ENCODE data around the gene TNS1.
"Not testable (repeated sequence)": the region's sequence is repeated elsewhere in the genome, so short reads cannot be mapped to it uniquely, and the experiment has no call there.

TNS1 gene

DNA sequence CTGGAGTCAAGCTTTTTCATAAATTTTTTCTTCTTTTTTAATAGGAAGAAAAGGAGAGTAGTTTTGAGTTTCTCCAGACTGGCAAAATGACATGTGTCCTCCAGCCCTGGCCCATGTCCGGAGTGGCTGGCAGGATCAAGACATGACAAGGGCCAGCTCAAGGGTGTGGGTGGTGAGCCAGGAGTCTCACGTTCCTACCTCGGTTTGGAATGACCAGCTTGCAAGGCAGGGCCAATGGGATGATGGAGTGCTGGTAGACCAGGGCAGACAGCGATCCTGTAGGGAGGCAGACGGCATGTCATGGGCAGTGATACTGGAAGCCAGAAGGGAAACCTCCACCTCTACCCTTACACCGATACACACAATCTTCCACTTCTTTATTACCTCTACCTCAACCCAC is 190.6 kb downstream of the TNS1 start:
- peaks cover 3% of the 10 kb centered on the region; the same call in 1 of the 2 replicates for H3K36me3 ChIP-seq (ENCODE audit: insufficient read depth, low read length)

DNA sequence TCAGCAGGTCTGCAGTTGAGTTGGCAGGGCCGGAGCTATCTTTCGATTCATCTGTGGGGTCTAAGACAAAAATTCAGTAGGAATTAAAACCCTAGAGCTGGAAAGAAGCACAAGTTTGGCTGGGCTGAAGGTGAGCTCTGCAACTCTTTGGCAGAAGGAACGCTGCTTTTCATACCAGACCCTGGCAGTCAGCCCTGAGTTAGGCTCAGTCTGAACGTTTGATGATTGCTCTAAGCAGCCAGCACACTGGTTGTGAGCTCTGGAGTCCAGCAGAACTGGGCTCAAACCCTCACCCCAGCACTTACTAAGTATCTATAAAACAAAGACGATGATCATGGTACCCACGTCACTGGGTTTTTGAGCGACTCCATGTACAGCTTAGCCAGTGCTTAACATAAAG is 192.5 kb downstream of the TNS1 start:
- Histone ChIP-seq H3K27me3 (ENCODE audit: insufficient read depth, low read length) (no peaks in the 10 kb centered on the region), H3K9ac (ENCODE audit: low read depth, low read length) (no peak overlapping the region), H3K27ac (ENCODE audit: low read depth, low read length) (no peak overlapping the region), H3K36me3 (ENCODE audit: insufficient read depth, low read length) (peaks cover 3% of the 10 kb centered on the region; the same call in 1 of the 2 replicates), H3K4me3 (ENCODE audit: low read length) (no peak overlapping the region), H3K9me3 (ENCODE audit: insufficient read depth, low read depth, low read length) (no peaks in the 10 kb centered on the region), H3K4me1 (ENCODE audit: insufficient read depth, low read length) (no peaks in the 10 kb centered on the region)
- WGBS: 69% methylated on average over 7 of the region's 7 CpGs

More for the DNA sequence above, 190.6 kb downstream of the TNS1 start:
- no peaks in the 10 kb centered on the region for H3K27me3 ChIP-seq (ENCODE audit: insufficient read depth, low read length)
- no peak overlapping the region for H3K4me3 ChIP-seq (ENCODE audit: low read length)
- H3K4me1 ChIP-seq (ENCODE audit: insufficient read depth, low read length): no peaks in the 10 kb centered on the region
- no peak overlapping the region for H3K27ac ChIP-seq (ENCODE audit: low read depth, low read length)
- H3K9ac ChIP-seq (ENCODE audit: low read depth, low read length): no peak overlapping the region
- H3K9me3 ChIP-seq (ENCODE audit: insufficient read depth, low read depth, low read length): no peaks in the 10 kb centered on the region
- 97% methylated on average over 6 of the region's 6 CpGs for WGBS

DNA sequence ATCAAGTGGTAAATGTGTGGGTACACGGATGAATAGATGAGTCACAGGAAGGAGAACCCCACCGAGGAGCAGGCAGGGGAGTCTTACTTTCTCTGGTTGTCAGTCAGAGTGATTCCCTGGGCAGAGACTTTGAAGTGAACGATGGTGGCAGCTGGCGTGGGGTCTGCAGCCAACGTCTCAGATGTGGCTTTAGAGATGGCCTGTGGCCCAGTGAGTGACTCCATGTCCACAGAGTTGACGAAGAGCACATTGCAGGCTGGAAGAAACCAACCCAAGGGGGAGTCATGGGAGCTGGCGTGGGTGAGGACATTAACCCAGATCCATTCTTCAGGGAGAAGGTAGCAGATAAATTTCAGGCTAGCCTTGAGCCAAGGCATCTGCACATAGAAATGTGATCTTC is 193.1 kb downstream of the TNS1 start:
- H3K36me3 ChIP-seq (ENCODE audit: insufficient read depth, low read length): peaks cover 3% of the 10 kb centered on the region; the same call in 1 of the 2 replicates
- 80% methylated on average over 7 of the region's 7 CpGs for WGBS

DNA sequence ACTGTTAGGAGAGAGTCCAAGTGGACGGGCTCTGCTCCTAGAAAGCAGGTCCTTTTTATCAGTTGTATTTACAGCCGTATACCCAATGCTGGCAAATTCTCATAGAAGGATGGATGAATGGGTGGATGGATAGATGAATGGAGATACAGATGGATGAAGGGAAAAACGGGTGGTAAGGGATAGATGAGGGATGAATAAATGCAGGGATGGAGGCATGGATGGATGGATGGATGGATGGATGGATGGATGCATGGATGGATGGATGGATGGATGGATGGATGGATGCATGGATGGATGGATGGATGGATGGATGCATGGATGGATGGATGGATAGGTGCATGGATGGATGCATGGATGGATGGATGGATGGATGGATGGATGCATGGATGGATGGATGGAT is 193.8 kb downstream of the TNS1 start:
- H3K4me1 ChIP-seq (ENCODE audit: insufficient read depth, low read length); H3K9ac ChIP-seq (ENCODE audit: low read depth, low read length); H3K36me3 ChIP-seq (ENCODE audit: insufficient read depth, low read length); H3K4me3 ChIP-seq (ENCODE audit: low read length); H3K27me3 ChIP-seq (ENCODE audit: insufficient read depth, low read length); H3K27ac ChIP-seq (ENCODE audit: low read depth, low read length); H3K9me3 ChIP-seq (ENCODE audit: insufficient read depth, low read depth, low read length): not testable (repeated sequence)
- 61% methylated on average over 3 of the region's 3 CpGs for WGBS

More for the DNA sequence above, 193.1 kb downstream of the TNS1 start:
- Histone ChIP-seq H3K4me3 (ENCODE audit: low read length) (no peak overlapping the region), H3K9ac (ENCODE audit: low read depth, low read length) (no peak overlapping the region), H3K4me1 (ENCODE audit: insufficient read depth, low read length) (no peaks in the 10 kb centered on the region), H3K27me3 (ENCODE audit: insufficient read depth, low read length) (no peaks in the 10 kb centered on the region), H3K9me3 (ENCODE audit: insufficient read depth, low read depth, low read length) (no peaks in the 10 kb centered on the region), H3K27ac (ENCODE audit: low read depth, low read length) (no peak overlapping the region)

DNA sequence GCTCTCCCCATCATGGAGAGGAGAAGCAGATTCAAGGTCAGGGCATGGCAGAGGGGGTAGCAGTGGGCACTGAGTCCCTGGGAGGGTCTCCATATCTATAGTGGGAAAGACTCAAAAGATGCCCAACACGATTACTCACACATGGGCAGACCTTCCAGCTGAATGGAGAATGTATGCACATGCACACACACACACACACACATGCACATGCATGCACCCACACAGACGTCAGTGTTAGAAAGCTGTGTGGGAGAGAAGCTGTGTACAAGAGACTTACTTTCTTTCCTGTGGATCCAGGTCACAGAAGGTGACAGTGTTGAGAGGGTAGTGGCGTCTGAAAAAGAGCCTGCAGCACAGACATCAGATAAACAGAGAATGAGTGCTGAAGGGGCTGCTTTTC is 194.5 kb downstream of the TNS1 start:
- Histone ChIP-seq H3K27me3 (ENCODE audit: insufficient read depth, low read length) (no peaks in the 10 kb centered on the region), H3K9ac (ENCODE audit: low read depth, low read length) (no peak overlapping the region), H3K9me3 (ENCODE audit: insufficient read depth, low read depth, low read length) (no peaks in the 10 kb centered on the region), H3K27ac (ENCODE audit: low read depth, low read length) (no peak overlapping the region), H3K4me3 (ENCODE audit: low read length) (no peak overlapping the region), H3K4me1 (ENCODE audit: insufficient read depth, low read length) (no peaks in the 10 kb centered on the region), H3K36me3 (ENCODE audit: insufficient read depth, low read length) (peaks cover 3% of the 10 kb centered on the region; the same call in 1 of the 2 replicates)
- WGBS: 96% methylated on average over 2 of the region's 3 CpGs

DNA sequence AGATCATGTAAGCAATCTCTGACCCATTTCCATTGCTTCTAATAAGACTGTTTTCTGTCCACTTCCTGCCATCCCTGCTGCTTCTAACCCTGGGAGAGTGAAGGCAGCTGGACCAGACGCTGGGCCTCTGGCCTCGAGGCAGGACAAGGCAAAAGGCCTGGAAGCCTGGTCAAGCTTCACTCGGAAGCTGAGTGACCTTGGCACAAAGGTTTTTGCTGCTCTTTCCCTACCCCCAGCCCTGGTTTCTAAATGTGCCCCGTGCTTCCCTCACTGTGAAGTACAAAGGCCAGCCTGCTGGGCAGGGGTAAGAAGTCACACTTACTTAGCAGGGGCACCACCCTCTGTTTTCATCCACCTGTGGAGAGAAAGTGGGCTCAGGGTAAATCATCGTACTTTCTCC is 195.0 kb downstream of the TNS1 start:
- no peak overlapping the region for H3K4me3 ChIP-seq (ENCODE audit: low read length)
- 65% methylated on average over 5 of the region's 5 CpGs for WGBS

DNA sequence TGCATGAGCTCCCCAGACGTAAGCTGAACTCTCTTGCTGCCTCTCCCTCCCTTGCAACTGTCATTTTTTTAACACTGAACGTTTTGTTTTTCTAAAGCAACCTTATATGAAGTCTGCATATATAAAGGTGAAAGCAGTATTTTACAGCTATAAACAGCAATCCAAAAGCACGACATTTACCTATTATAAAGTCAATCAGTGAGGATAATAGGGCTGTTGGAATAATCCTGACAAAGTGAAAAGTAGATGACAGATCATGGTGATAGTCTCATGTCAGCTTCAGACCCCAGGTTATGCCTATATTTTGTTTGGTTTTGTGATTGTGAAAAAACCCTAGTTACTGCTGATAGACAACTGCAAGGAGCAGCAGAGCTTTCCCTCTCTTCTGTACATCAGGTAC is 195.8 kb downstream of the TNS1 start:
- Histone ChIP-seq H3K9me3 (ENCODE audit: insufficient read depth, low read depth, low read length) (no peaks in the 10 kb centered on the region), H3K27me3 (ENCODE audit: insufficient read depth, low read length) (no peaks in the 10 kb centered on the region), H3K4me3 (ENCODE audit: low read length) (no peak overlapping the region), H3K4me1 (ENCODE audit: insufficient read depth, low read length) (no peaks in the 10 kb centered on the region), H3K27ac (ENCODE audit: low read depth, low read length) (no peak overlapping the region), H3K9ac (ENCODE audit: low read depth, low read length) (no peak overlapping the region), H3K36me3 (ENCODE audit: insufficient read depth, low read length) (peaks cover 3% of the 10 kb centered on the region; the same call in 1 of the 2 replicates)
- WGBS: 78% methylated on average over 2 of the region's 3 CpGs

More for the DNA sequence above, 195.0 kb downstream of the TNS1 start:
- Histone ChIP-seq H3K27me3 (ENCODE audit: insufficient read depth, low read length) (no peaks in the 10 kb centered on the region), H3K4me1 (ENCODE audit: insufficient read depth, low read length) (no peaks in the 10 kb centered on the region), H3K9ac (ENCODE audit: low read depth, low read length) (no peak overlapping the region), H3K27ac (ENCODE audit: low read depth, low read length) (no peak overlapping the region), H3K36me3 (ENCODE audit: insufficient read depth, low read length) (peaks cover 3% of the 10 kb centered on the region; the same call in 1 of the 2 replicates), H3K9me3 (ENCODE audit: insufficient read depth, low read depth, low read length) (no peaks in the 10 kb centered on the region)

DNA sequence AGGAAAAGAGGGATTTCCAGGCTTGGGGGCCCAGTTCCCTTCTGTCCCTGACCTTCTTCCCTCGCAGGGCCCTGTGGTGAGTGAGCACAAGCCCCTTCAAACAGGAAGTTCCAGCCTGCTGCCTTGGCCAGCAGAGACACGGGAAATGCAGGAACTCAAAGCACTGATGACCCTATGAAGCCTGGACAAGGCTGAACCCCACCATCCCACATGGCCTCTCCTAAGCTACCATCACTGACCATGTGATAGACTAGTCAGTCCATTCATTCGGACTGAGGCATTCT is 196.4 kb downstream of the TNS1 start:
- no peak overlapping the region for H3K4me3 ChIP-seq (ENCODE audit: low read length)
- no peak overlapping the region for H3K9ac ChIP-seq (ENCODE audit: low read depth, low read length)
- H3K27ac ChIP-seq (ENCODE audit: low read depth, low read length): no peak overlapping the region
- no peaks in the 10 kb centered on the region for H3K9me3 ChIP-seq (ENCODE audit: insufficient read depth, low read depth, low read length)
- no peaks in the 10 kb centered on the region for H3K27me3 ChIP-seq (ENCODE audit: insufficient read depth, low read length)
- 85% methylated on average over 3 of the region's 3 CpGs for WGBS
- H3K36me3 ChIP-seq (ENCODE audit: insufficient read depth, low read length): peaks cover 3% of the 10 kb centered on the region; the same call in 1 of the 2 replicates
- H3K4me1 ChIP-seq (ENCODE audit: insufficient read depth, low read length): no peaks in the 10 kb centered on the region

DNA sequence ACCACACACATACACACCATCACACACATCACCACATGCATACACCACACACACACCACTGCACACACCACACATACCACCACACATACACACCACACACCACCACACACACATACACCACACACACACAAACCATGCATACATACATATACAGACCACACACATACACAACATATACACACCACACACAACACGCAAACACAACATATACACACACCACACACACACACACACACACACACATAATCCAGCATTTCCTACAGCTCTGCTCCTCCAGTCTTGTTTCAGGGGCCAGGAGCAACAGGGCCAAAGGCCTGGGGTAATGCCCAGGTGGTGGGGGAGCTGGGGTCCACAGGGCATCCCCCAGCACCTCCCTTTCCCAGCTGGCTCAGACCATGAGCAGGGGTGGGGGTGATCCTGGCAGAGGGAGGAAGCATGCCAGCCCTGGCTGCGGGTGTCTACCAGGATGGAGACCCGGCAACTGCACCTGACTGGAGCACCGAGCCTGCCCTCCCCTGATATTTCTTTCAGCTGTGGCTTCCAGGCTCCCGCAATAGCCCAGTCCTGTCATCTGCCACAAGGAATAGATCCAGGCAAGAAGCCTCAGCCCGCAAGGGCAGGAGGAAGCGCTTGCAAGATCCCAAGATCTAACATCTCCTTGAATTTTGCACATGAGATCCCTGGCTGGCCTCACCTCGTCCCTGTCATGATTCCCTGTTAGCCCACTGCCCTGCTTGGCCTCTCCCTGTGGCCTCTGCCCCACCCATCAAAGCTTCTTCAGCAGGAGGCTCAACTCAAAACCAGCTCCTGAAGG is 196.9 kb downstream of the TNS1 start:
- H3K9ac ChIP-seq (ENCODE audit: low read depth, low read length): no peak overlapping the region
- H3K36me3 ChIP-seq (ENCODE audit: insufficient read depth, low read length): peaks cover 3% of the 10 kb centered on the region; the same call in 1 of the 2 replicates
- no peaks in the 10 kb centered on the region for H3K4me1 ChIP-seq (ENCODE audit: insufficient read depth, low read length)
- no peak overlapping the region for H3K4me3 ChIP-seq (ENCODE audit: low read length)
- WGBS: 93% methylated on average over 8 of the region's 8 CpGs
- no peaks in the 10 kb centered on the region for H3K9me3 ChIP-seq (ENCODE audit: insufficient read depth, low read depth, low read length)
- H3K27me3 ChIP-seq (ENCODE audit: insufficient read depth, low read length): no peaks in the 10 kb centered on the region
- no peak overlapping the region for H3K27ac ChIP-seq (ENCODE audit: low read depth, low read length)

DNA sequence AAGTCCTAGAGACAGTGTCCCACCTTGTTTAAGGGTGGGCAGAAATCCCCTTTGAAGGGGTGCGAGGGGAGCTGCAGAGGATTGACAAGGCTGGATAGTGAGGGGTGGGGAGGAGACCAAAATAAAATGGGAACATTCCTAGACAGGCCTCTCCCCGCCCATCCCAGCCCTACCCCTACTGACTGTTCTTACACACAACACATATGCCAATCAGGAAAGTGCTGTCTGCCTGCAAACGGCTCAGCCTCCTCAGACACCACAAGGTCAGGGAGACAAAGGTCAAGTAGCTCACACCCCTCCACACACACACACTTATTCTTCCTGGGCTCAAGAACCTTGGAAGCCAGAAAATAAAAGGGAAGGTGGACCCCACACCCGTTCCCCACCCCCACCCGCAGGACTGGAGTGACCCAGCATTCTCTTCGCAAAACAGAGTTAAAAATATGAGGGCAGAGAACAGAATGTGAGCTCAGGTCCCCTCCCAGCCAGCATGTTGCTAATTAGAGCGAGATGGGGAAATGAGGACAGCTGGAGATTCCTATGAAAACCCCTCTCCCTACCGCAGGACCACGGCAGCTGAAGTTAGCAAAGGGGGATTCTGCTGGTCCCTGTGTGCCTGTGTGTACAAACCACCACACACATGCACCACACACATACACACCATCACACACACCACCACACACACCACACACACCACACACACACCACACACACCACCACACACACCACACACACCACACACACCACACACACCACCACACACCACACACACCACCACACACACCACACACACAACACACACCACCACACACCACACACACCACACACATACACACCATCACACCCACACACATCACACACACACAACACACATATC is 197.8 kb downstream of the TNS1 start:
- H3K9me3 ChIP-seq (ENCODE audit: insufficient read depth, low read depth, low read length): no peaks in the 10 kb centered on the region
- WGBS: 72% methylated on average over 7 of the region's 9 CpGs
- no peak overlapping the region for H3K9ac ChIP-seq (ENCODE audit: low read depth, low read length)
- no peak overlapping the region for H3K4me3 ChIP-seq (ENCODE audit: low read length)
- H3K27me3 ChIP-seq (ENCODE audit: insufficient read depth, low read length): no peaks in the 10 kb centered on the region
- H3K27ac ChIP-seq (ENCODE audit: low read depth, low read length): no peak overlapping the region
- no peaks in the 10 kb centered on the region for H3K36me3 ChIP-seq (ENCODE audit: insufficient read depth, low read length)
- H3K4me1 ChIP-seq (ENCODE audit: insufficient read depth, low read length): no peaks in the 10 kb centered on the region

DNA sequence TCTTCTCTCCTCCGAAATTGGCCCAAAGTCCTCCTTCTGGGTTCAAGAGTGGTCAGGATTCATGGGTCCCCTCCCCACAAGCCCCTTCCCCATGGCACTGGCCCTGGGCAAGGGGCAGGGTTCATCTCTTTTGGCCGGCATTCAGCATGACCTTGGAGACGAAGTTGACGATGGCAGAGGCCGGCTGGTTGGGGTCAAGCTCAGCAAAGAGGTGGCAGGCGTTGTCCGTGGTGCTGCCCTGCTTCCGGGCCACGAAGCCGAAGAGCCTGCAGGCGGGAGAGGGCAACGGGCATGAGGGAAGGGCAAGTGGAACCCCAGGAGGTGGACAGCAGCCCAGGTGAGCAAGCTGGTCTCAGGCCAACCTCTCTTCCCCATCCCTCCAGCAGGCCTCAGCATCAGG is 198.5 kb downstream of the TNS1 start:
- no peak overlapping the region for H3K9ac ChIP-seq (ENCODE audit: low read depth, low read length)

More for the DNA sequence above, 198.5 kb downstream of the TNS1 start:
- no peaks in the 10 kb centered on the region for H3K4me1 ChIP-seq (ENCODE audit: insufficient read depth, low read length)
- no peak overlapping the region for H3K4me3 ChIP-seq (ENCODE audit: low read length)
- no peak overlapping the region for H3K27ac ChIP-seq (ENCODE audit: low read depth, low read length)
- H3K36me3 ChIP-seq (ENCODE audit: insufficient read depth, low read length): no peaks in the 10 kb centered on the region
- WGBS: 71% methylated on average over 12 of the region's 12 CpGs
- H3K9me3 ChIP-seq (ENCODE audit: insufficient read depth, low read depth, low read length): no peaks in the 10 kb centered on the region
- no peaks in the 10 kb centered on the region for H3K27me3 ChIP-seq (ENCODE audit: insufficient read depth, low read length)
